IMR-90 (cell line): ENCODE data around the gene PUM2. TPM values are rescaled to one million over a fixed set of nuclear protein-coding genes. Genes with fewer than 3 reads are reported as not detected.

Experiments
- ATAC-seq: fragments of 200-7000 bp; cut with Tn5 transposase; 2 replicates; pipeline ENCODE4 v1.9.1; 2020; ENCODE audit warnings: low read depth, mild to moderate bottlenecking, moderate library complexity
- BruUV-seq: library from RNA; stranded (reverse); fragments of 400-500 nt; replicated peaks from 2 replicates; lab custom pipeline; 2021; lab: Mats Ljungman, UMichigan
- CTCF ChIA-PET: fragments of 300-600 bp; formaldehyde crosslinking; extraction: SDS; loops from one replicate; lab custom pipeline; 2021; ENCODE audit warnings: antibody characterized with exemption; lab: Yijun Ruan, JAX
- POLR2A ChIA-PET: fragments of 300-600 bp; sonication (Branson Sonifier 250); formaldehyde crosslinking; loops from one replicate; lab custom pipeline; 2022; ENCODE audit warnings: antibody characterized with exemption; ENCODE audit not compliant: unreplicated experiment; lab: Charles Lee
- DNase-seq: peaks from one replicate; pipeline ENCODE4 v3.0.0; 2013
- H2AFZ ChIP-seq: replicated peaks from 2 replicates; pipeline ENCODE3; 2013; ENCODE audit warnings: low read length, mild to moderate bottlenecking; ENCODE audit not compliant: poor library complexity
- H2AK5ac ChIP-seq: 2 replicates; pipeline ENCODE4 v1.6.1; 2013; ENCODE audit warnings: low read depth, low read length, inconsistent platforms
- H2AK9ac ChIP-seq: replicated peaks from 2 replicates; pipeline ENCODE3; 2013; ENCODE audit warnings: mild to moderate bottlenecking, low read depth, low read length, moderate library complexity; ENCODE audit not compliant: poor library complexity
- H2BK120ac ChIP-seq: 2 replicates; pipeline ENCODE4 v1.6.1; 2013; ENCODE audit warnings: low read depth, low read length, inconsistent platforms
- H2BK15ac ChIP-seq: 3 replicates; pipeline ENCODE4 v1.6.1; 2013; ENCODE audit warnings: low read depth, low read length, inconsistent platforms
- H2BK20ac ChIP-seq: 2 replicates; pipeline ENCODE4 v1.6.1; 2013; ENCODE audit warnings: low read depth, mild to moderate bottlenecking, inconsistent platforms, low read length, moderate library complexity
- H2BK5ac ChIP-seq: 2 replicates; pipeline ENCODE4 v1.6.1; 2013; ENCODE audit warnings: mild to moderate bottlenecking, low read depth, low read length, inconsistent platforms; ENCODE audit not compliant: poor library complexity, severe bottlenecking
- H3K14ac ChIP-seq: replicated peaks from 2 replicates; pipeline ENCODE4 v1.6.1; 2013; ENCODE audit warnings: low read depth, low read length, inconsistent platforms
- H3K18ac ChIP-seq: 2 replicates; pipeline ENCODE4 v1.6.1; 2013; ENCODE audit warnings: low read depth, low read length, control low read depth
- H3K23ac ChIP-seq: 2 replicates; pipeline ENCODE4 v1.6.1; 2013; ENCODE audit warnings: low read depth, low read length, inconsistent platforms
- H3K27ac ChIP-seq: 2 replicates; pipeline ENCODE4 v1.5.1; 2013; ENCODE audit warnings: mild to moderate bottlenecking, control low read depth, low read length; ENCODE audit not compliant: insufficient read depth
- H3K27me3 ChIP-seq: 2 replicates; pipeline ENCODE4 v1.6.1; 2013; ENCODE audit warnings: low read length; ENCODE audit not compliant: control insufficient read depth, insufficient read depth
- H3K36me3 ChIP-seq: 2 replicates; pipeline ENCODE4 v1.6.1; 2013; ENCODE audit warnings: low read length, mixed read lengths; ENCODE audit not compliant: control insufficient read depth, insufficient read depth
- H3K4ac ChIP-seq: 2 replicates; pipeline ENCODE4 v1.6.1; 2013; ENCODE audit warnings: low read depth, low read length, inconsistent platforms
- H3K4me1 ChIP-seq: 2 replicates; pipeline ENCODE4 v1.6.1; 2013; ENCODE audit warnings: low read length, mixed read lengths; ENCODE audit not compliant: control insufficient read depth, insufficient read depth
- H3K4me2 ChIP-seq: 2 replicates; pipeline ENCODE4 v1.6.1; 2013; ENCODE audit warnings: low read depth, mild to moderate bottlenecking, control low read depth, low read length, moderate library complexity
- H3K4me3 ChIP-seq: 2 replicates; pipeline ENCODE4 v1.5.1; 2013; ENCODE audit warnings: low read depth, mild to moderate bottlenecking, control low read depth, low read length, moderate library complexity; ENCODE audit not compliant: insufficient read depth
- H3K56ac ChIP-seq: 2 replicates; pipeline ENCODE4 v1.6.1; 2013; ENCODE audit warnings: low read length, inconsistent platforms; ENCODE audit not compliant: insufficient read depth; ENCODE audit errors: extremely low read depth
- H3K79me1 ChIP-seq, 2 experiments: 2 replicates each; pipeline ENCODE4 v1.6.1; 2013; ENCODE audit warnings: low read length in 2 of 2, inconsistent platforms in 1 of 2, low read depth in 1 of 2
- H3K9ac ChIP-seq: 2 replicates; pipeline ENCODE4 v1.6.1; 2013; ENCODE audit warnings: low read depth, low read length, control low read depth
- H3K9me1 ChIP-seq: 2 replicates; pipeline ENCODE4 v1.6.1; 2013; ENCODE audit warnings: low read length, inconsistent platforms; ENCODE audit not compliant: insufficient read depth
- H3K9me3 ChIP-seq: 2 replicates; pipeline ENCODE4 v1.6.1; 2013; ENCODE audit warnings: low read length; ENCODE audit not compliant: control insufficient read depth, insufficient read depth
- H4K20me1 ChIP-seq: 2 replicates; pipeline ENCODE4 v1.6.1; 2013; ENCODE audit warnings: low read length, inconsistent platforms; ENCODE audit not compliant: insufficient read depth
- H4K5ac ChIP-seq: 2 replicates; pipeline ENCODE4 v1.6.1; 2013; ENCODE audit warnings: mild to moderate bottlenecking, low read depth, low read length, control low read depth
- H4K8ac ChIP-seq, 2 experiments: 2 replicates each; pipeline ENCODE4 v1.6.1; 2013; ENCODE audit warnings: low read depth in 2 of 2, low read length in 2 of 2, control low read depth in 1 of 2, inconsistent platforms in 1 of 2
- H4K91ac ChIP-seq: 2 replicates; pipeline ENCODE4 v1.6.1; 2013; ENCODE audit warnings: low read depth, low read length, inconsistent platforms; ENCODE audit not compliant: insufficient read depth
- FOS ChIP-seq: fragments of 150-350 bp; IDR thresholded peaks from 2 replicates; pipeline ENCODE4 v1.6.1; 2016; ENCODE audit warnings: low read depth, low read length
- MAZ ChIP-seq: IDR thresholded peaks from 2 replicates; pipeline ENCODE4 v1.6.1; 2012; ENCODE audit warnings: low read depth, mild to moderate bottlenecking, low read length, improper control_type of control experiment, moderate library complexity, borderline replicate concordance
- NFE2L2 ChIP-seq: fragments of 150-350 bp; IDR thresholded peaks from 2 replicates; pipeline ENCODE4 v1.6.1; 2016; ENCODE audit warnings: low read depth, mild to moderate bottlenecking, low read length
- POLR2A ChIP-seq: IDR thresholded peaks from 2 replicates; pipeline ENCODE4 v1.6.1; 2012; ENCODE audit warnings: mild to moderate bottlenecking, low read depth, low read length
- RCOR1 ChIP-seq: IDR thresholded peaks from 2 replicates; pipeline ENCODE4 v1.6.1; 2012; ENCODE audit warnings: mild to moderate bottlenecking, low read length, improper control_type of control experiment; ENCODE audit not compliant: insufficient replicate concordance
- RFX5 ChIP-seq: IDR thresholded peaks from 2 replicates; pipeline ENCODE4 v1.8.0; 2012; ENCODE audit warnings: low read depth, mild to moderate bottlenecking, low read length, moderate library complexity
- SMC3 ChIP-seq: fragments of 150-350 bp; IDR thresholded peaks from 2 replicates; pipeline ENCODE4 v1.6.1; 2016; ENCODE audit warnings: low read depth, mild to moderate bottlenecking, antibody characterized with exemption, low read length, moderate library complexity
- WGBS, 2 experiments: methylation state at CpG; one replicate each; pipeline versions ENCODE4 v1.1.5 to v1.1.7; 2013; ENCODE audit warnings: missing lambda C conversion rate in 2 of 2; ENCODE audit not compliant: insufficient read length in 1 of 2; ENCODE audit errors: extremely low coverage in 2 of 2; 5-methylcytosine and 5-hydroxymethylcytosine counted together
- dilution Hi-C: fragments of 300-500 bp; cut with HindIII; formaldehyde crosslinking; loops from one replicate; pipeline ENCODE4 v1.14.3; 2018; ENCODE audit warnings: low sequenced_read_pairs; ENCODE audit not compliant: unreplicated experiment
- in situ Hi-C: fragments of 300-500 bp; cut with MboI; formaldehyde crosslinking; loops from 3 replicates; pipeline ENCODE4 v1.14.3; 2019; ENCODE audit warnings: low sequenced_read_pairs, inconsistent platforms, mixed read lengths
- intact Hi-C: fragments of 100-400 bp; cut with micrococcal nuclease; formaldehyde crosslinking; loops from 2 replicates; pipeline ENCODE4 v1.10.0; 2022
- polyA plus RNA-seq, 3 experiments: library from polyadenylated mRNA; depleted of rRNA; stranded (reverse); fragments of >200 nt; gene quantifications; 2 replicates each; pipeline ENCODE4 v1.2.3, GENCODE V29; 2012; ENCODE audit warnings: low replicate concordance in 1 of 3
- total RNA-seq: library from RNA; depleted of rRNA; stranded (reverse); fragments of >200 nt; gene quantifications from 2 replicates; pipeline ENCODE4 v1.2.3, GENCODE V29; 2012
- TF ChIP-seq, protein P1 (sequence below): fragments of 150-350 bp; IDR thresholded peaks from 2 replicates; pipeline ENCODE4 v1.6.1; 2016; ENCODE audit warnings: low read depth, mild to moderate bottlenecking, low read length, moderate library complexity, borderline replicate concordance

PUM2 gene
- total and polyA plus RNA-seq, 2 of the 4 experiments (the other 2 are of a cell fraction) = 18.8 to 38.4 TPM

- Histone ChIP-seq H4K8ac (no peak overlapping the region), H3K79me1 (peaks cover 0 to 23% of the 10 kb centered on the region in 2 experiments; a peak in 2 of 4 replicates), H2BK20ac (no peak overlapping the region), H2AK5ac (no peak overlapping the region), H3K27me3 (no peaks in the 10 kb centered on the region), H4K20me1 (0 out of 2 replicates have a peak, but pooled peaks cover 3% of the 10 kb centered on the region), H4K91ac (no peak overlapping the region), H2BK15ac (no peak overlapping the region), H2AK9ac (no peak overlapping the region), H3K4ac (no peak overlapping the region), H3K9ac (no peak overlapping the region), H2BK5ac (no peak overlapping the region), H3K23ac (no peak overlapping the region), H3K4me1 (peaks cover 9% of the 10 kb centered on the region), H3K14ac (no peak overlapping the region), H3K56ac (no peak overlapping the region), H3K36me3 (no peaks in the 10 kb centered on the region), H3K18ac (no peak overlapping the region), H4K5ac (no peak overlapping the region), H2BK120ac (no peak overlapping the region; the same call in 1 of the 2 replicates), H3K4me3 (no peak overlapping the region), H3K27ac (no peak overlapping the region), H3K4me2 (no peak overlapping the region), H3K9me3 (no peaks in the 10 kb centered on the region), H2AFZ (no peak overlapping the region), H3K9me1 (peaks cover 8% of the 10 kb centered on the region)
- WGBS, 2 experiments = no CpG with 5 or more reads among the region's 2 CpGs
- DNase-seq (no peak), ATAC-seq (no peak)
- dilution Hi-C loops = no loop called here
- no TSS peak for BruUV-seq
- no peak for TF ChIP-seq NFE2L2
- TF ChIP-seq FOS = no peak
- TF ChIP-seq RCOR1 = no peak
- no peak for TF ChIP-seq MAZ
- TF ChIP-seq RFX5 = no peak
- no peak for TF ChIP-seq POLR2A
- TF ChIP-seq, protein P1, sequence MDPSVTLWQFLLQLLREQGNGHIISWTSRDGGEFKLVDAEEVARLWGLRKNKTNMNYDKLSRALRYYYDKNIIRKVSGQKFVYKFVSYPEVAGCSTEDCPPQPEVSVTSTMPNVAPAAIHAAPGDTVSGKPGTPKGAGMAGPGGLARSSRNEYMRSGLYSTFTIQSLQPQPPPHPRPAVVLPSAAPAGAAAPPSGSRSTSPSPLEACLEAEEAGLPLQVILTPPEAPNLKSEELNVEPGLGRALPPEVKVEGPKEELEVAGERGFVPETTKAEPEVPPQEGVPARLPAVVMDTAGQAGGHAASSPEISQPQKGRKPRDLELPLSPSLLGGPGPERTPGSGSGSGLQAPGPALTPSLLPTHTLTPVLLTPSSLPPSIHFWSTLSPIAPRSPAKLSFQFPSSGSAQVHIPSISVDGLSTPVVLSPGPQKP = no peak
- no peak for TF ChIP-seq SMC3
- POLR2A ChIA-PET = no interaction called here
- CTCF ChIA-PET = no interaction called here
- intact Hi-C loops = no loop called here
- in situ Hi-C loops = no loop called here
Observed at GRCh38 chr2:20214566-20215182, 136.0 kb downstream of the PUM2 start.
